ENCODE data around the gene STARD10.

DNA sequence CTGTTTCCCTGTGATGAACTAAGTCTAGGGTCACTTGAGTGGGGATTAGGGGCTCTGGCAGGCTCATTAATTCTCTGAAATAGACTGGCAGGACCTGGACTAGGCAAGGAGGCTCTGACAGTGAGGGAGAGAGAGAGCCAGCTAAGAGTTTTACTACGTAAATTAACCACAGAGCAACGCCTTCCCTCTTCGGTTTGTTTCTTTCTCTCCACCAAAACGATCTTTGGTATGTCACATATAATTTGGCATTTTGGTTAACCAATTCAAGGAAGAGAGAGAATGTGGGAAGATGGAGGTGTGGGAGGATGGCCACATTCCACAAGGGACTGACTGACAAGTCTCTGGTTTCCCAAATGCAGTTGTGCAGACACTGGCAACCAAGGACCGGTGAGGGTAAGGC, 48.3 kb upstream of the STARD10 start:
- TF ChIP-seq EZH2 (IDR thresholded peaks at IDR 0.05) = no peak
- TF ChIP-seq, protein P1, sequence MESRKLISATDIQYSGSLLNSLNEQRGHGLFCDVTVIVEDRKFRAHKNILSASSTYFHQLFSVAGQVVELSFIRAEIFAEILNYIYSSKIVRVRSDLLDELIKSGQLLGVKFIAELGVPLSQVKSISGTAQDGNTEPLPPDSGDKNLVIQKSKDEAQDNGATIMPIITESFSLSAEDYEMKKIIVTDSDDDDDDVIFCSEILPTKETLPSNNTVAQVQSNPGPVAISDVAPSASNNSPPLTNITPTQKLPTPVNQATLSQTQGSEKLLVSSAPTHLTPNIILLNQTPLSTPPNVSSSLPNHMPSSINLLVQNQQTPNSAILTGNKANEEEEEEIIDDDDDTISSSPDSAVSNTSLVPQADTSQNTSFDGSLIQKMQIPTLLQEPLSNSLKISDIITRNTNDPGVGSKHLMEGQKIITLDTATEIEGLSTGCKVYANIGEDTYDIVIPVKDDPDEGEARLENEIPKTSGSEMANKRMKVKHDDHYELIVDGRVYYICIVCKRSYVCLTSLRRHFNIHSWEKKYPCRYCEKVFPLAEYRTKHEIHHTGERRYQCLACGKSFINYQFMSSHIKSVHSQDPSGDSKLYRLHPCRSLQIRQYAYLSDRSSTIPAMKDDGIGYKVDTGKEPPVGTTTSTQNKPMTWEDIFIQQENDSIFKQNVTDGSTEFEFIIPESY (IDR thresholded peaks at IDR 0.05; ENCODE audit: extremely low read depth, insufficient replicate concordance, low read length) = no peak
- TF ChIP-seq, protein P2, sequence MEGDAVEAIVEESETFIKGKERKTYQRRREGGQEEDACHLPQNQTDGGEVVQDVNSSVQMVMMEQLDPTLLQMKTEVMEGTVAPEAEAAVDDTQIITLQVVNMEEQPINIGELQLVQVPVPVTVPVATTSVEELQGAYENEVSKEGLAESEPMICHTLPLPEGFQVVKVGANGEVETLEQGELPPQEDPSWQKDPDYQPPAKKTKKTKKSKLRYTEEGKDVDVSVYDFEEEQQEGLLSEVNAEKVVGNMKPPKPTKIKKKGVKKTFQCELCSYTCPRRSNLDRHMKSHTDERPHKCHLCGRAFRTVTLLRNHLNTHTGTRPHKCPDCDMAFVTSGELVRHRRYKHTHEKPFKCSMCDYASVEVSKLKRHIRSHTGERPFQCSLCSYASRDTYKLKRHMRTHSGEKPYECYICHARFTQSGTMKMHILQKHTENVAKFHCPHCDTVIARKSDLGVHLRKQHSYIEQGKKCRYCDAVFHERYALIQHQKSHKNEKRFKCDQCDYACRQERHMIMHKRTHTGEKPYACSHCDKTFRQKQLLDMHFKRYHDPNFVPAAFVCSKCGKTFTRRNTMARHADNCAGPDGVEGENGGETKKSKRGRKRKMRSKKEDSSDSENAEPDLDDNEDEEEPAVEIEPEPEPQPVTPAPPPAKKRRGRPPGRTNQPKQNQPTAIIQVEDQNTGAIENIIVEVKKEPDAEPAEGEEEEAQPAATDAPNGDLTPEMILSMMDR (IDR thresholded peaks at IDR 0.05 in 2 of 3, conservative IDR thresholded peaks at IDR 0.05 in 1 of 3; ENCODE audit: borderline replicate concordance in 1 of 3, insufficient read depth in 1 of 3, low read depth in 2 of 3, low read length in 2 of 3) = no peak
- TF ChIP-seq POLR2A (IDR thresholded peaks at IDR 0.05; ENCODE audit: borderline replicate concordance, extremely low read depth, insufficient read depth, insufficient read length) = no peak
- no peak for TF ChIP-seq ZNF274 (IDR thresholded peaks at IDR 0.05; ENCODE audit: low read depth, low read length)
- TF ChIP-seq SIN3A (IDR thresholded peaks at IDR 0.05; ENCODE audit: low read depth) = no peak
- no peak for TF ChIP-seq ZFX (IDR thresholded peaks at IDR 0.05)
- no peak for TF ChIP-seq SRF (IDR thresholded peaks at IDR 0.05; ENCODE audit: low read depth)
- TF ChIP-seq YY1 (IDR thresholded peaks at IDR 0.05; ENCODE audit: extremely low read depth, insufficient replicate concordance, low read depth, low read length) = no peak
- TF ChIP-seq SP1 (IDR thresholded peaks at IDR 0.05; ENCODE audit: low read depth) = no peak

All from HCT116 (cell line).